Transverse colon (tissue), 4 donors: ENCODE measurements around the gene DOCK1.

Source experiments
- EP300 ChIP-seq: sonication (generic); formaldehyde crosslinking; IDR thresholded peaks from one replicate; pipeline ENCODE4 v1.6.1; 2017; ENCODE audit warnings: antibody characterized with exemption, low read depth
- POLR2AphosphoS5 ChIP-seq, 3 donors: sonication (generic); formaldehyde crosslinking; IDR thresholded peaks; one replicate each; pipeline ENCODE4 v1.6.1; 2016; ENCODE audit warnings: antibody characterized with exemption in 3 of 3
- TF ChIP-seq, protein P1 (sequence below), 5 experiments: fragments of 200-600 bp in 3 of 5; fragments of 450-650 bp in 2 of 5; sonication (generic) in 3 of 5; IDR thresholded peaks; 1 replicate in 2 of 5; 2 replicates in 3 of 5; pipeline ENCODE4 v1.5.1; 2016 to 2017; ENCODE audit warnings: antibody characterized with exemption in 5 of 5, inconsistent platforms in 3 of 5, mild to moderate bottlenecking in 2 of 5, moderate library complexity in 1 of 5

DNA sequence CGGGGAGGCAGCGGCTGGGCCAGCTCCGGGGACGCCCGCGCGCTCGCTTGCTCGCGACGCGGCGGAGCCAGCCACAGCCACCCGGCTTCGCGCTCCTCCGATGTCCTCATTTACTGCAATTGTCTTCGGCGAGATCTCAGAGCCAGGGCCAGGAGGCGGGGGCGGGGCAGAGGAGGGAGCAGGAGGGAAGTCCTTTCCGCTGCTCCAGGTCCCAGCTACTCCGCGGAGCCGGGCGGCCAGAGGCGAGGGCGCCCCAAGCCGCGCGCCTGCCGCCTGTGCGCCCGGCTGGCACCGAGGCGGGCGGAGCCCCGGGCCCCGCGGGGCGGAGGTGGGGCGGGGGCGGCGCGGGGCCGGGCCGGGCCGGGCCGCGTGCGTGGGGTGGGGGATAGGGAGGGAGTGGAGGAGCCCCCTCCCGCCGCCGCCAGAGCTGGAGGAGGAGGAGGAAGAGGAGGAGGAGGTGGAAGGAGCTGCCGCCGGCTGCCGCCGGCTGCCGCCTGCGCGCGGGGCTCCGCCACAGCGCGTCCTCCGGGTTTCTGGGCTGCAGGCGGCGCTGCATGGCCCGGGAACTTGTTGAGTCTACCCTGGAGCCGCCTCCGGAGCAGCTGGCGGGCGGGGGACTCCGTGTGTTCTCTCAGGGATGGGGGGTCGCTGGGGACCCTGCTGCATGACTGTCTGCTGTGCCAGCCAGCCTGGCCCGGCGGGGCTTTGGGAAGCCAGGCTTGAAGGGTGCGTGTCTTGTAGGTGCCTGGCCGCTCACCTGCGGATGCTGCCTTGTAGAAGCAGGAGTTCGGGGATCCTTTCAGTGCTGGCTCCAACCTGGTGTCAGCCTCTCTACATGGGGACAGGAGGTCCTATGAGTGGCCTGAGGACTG, 291.3 kb downstream of the DOCK1 start, which contains the start of gene INSYN2A:
- TF ChIP-seq, protein P1, sequence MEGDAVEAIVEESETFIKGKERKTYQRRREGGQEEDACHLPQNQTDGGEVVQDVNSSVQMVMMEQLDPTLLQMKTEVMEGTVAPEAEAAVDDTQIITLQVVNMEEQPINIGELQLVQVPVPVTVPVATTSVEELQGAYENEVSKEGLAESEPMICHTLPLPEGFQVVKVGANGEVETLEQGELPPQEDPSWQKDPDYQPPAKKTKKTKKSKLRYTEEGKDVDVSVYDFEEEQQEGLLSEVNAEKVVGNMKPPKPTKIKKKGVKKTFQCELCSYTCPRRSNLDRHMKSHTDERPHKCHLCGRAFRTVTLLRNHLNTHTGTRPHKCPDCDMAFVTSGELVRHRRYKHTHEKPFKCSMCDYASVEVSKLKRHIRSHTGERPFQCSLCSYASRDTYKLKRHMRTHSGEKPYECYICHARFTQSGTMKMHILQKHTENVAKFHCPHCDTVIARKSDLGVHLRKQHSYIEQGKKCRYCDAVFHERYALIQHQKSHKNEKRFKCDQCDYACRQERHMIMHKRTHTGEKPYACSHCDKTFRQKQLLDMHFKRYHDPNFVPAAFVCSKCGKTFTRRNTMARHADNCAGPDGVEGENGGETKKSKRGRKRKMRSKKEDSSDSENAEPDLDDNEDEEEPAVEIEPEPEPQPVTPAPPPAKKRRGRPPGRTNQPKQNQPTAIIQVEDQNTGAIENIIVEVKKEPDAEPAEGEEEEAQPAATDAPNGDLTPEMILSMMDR (IDR thresholded peaks at IDR 0.05), result no peak
- TF ChIP-seq POLR2AphosphoS5 (IDR thresholded peaks at IDR 0.05) (no peak), EP300 (no peak)
